Brain microvascular endothelial cell (primary cell): ENCODE measurements around the gene TBC1D1.

Experiments used
- DNase-seq: peaks from one replicate; pipeline ENCODE4 v3.0.0-alpha.2; 2020
- H3K27ac ChIP-seq: fragments of 250-450 bp; sonication (Bioruptor Pico); 2 replicates; pipeline ENCODE4 v1.5.1; 2020; ENCODE audit warnings: mild to moderate bottlenecking, moderate library complexity
- H3K27me3 ChIP-seq: fragments of 250-450 bp; sonication (Bioruptor Pico); replicated peaks from 2 replicates; pipeline ENCODE4 v1.5.1; 2020; ENCODE audit warnings: mild to moderate bottlenecking
- H3K36me3 ChIP-seq: fragments of 250-450 bp; sonication (Bioruptor Pico); replicated peaks from 2 replicates; pipeline ENCODE4 v1.5.1; 2020; ENCODE audit warnings: mild to moderate bottlenecking
- H3K4me3 ChIP-seq: 2 replicates; pipeline ENCODE4 v1.5.1; 2011; ENCODE audit warnings: low read depth, mild to moderate bottlenecking, control low read depth, low read length, moderate library complexity
- CTCF ChIP-seq: IDR thresholded peaks from 2 replicates; pipeline ENCODE4 v1.5.1; 2011; ENCODE audit warnings: low read depth, mild to moderate bottlenecking, moderate library complexity, low read length, control low read depth, inconsistent platforms; ENCODE audit errors: missing control alignments
- in situ Hi-C: cut with HindIII; loops from 2 replicates; pipeline ENCODE4 v1.10.0; 2017; ENCODE audit warnings: low sequenced_read_pairs, low pct_ligation_motif_present

Gene TBC1D1

GRCh38 chr4:38167973-38168372 is 277.1 kb downstream of the TBC1D1 start:
- no peaks in the 10 kb centered on the region for H3K27me3 ChIP-seq
- no peak for TF ChIP-seq CTCF
- no peaks in the 10 kb centered on the region for H3K36me3 ChIP-seq
- H3K4me3 ChIP-seq = no peak overlapping the region
- DNase-seq = no peak
- H3K27ac ChIP-seq = no peak overlapping the region
- in situ Hi-C loops = loop anchor here (25.0 kb wide), 1 partner anchor 106 kb away; no protein-coding TSS in a partner anchor

- in situ Hi-C loops = loop anchor here (25.0 kb wide), 1 partner anchor 107 kb away; no protein-coding TSS in a partner anchor
- H3K27ac ChIP-seq = no peak overlapping the region
- H3K36me3 ChIP-seq = no peaks in the 10 kb centered on the region
- no peaks in the 10 kb centered on the region for H3K27me3 ChIP-seq
- DNase-seq = no peak
- no peak overlapping the region for H3K4me3 ChIP-seq
- TF ChIP-seq CTCF = no peak
Observed at GRCh38 chr4:38169524-38169923, 278.6 kb downstream of the TBC1D1 start.

- TF ChIP-seq CTCF = no peak
- Histone ChIP-seq H3K4me3 (no peak overlapping the region), H3K27me3 (no peaks in the 10 kb centered on the region), H3K27ac (no peak overlapping the region), H3K36me3 (no peaks in the 10 kb centered on the region)
- DNase-seq = no peak
- in situ Hi-C loops = loop anchor here (25.0 kb wide), 1 partner anchor 108 kb away; no protein-coding TSS in a partner anchor
Observed at GRCh38 chr4:38170338-38171169, 279.7 kb downstream of the TBC1D1 start.

GRCh38 chr4:38172078-38172477 is 281.2 kb downstream of the TBC1D1 start:
- Histone ChIP-seq H3K36me3 (no peaks in the 10 kb centered on the region), H3K4me3 (no peak overlapping the region), H3K27ac (no peak overlapping the region), H3K27me3 (no peaks in the 10 kb centered on the region)
- TF ChIP-seq CTCF = no peak
- no peak for DNase-seq
- in situ Hi-C loops = loop anchor here (25.0 kb wide), 1 partner anchor 110 kb away; no protein-coding TSS in a partner anchor

- no peaks in the 10 kb centered on the region for H3K27me3 ChIP-seq
- H3K27ac ChIP-seq = no peak overlapping the region
- in situ Hi-C loops = loop anchor here (25.0 kb wide), 1 partner anchor 112 kb away; no protein-coding TSS in a partner anchor
- H3K4me3 ChIP-seq = no peak overlapping the region
- no peak for TF ChIP-seq CTCF
- no peaks in the 10 kb centered on the region for H3K36me3 ChIP-seq
- no peak for DNase-seq
Observed at GRCh38 chr4:38173935-38174518, 283.1 kb downstream of the TBC1D1 start.
